Stimulated activated naive CD4-positive, alpha-beta T cell (primary cell): Measurements from ENCODE around the gene POMT2.

Source experiments
- DNase-seq, 6 experiments: peaks; one replicate each; lab custom pipeline; 2025; lab: John Stamatoyannopoulos, UW

The POMT2 gene

DNA sequence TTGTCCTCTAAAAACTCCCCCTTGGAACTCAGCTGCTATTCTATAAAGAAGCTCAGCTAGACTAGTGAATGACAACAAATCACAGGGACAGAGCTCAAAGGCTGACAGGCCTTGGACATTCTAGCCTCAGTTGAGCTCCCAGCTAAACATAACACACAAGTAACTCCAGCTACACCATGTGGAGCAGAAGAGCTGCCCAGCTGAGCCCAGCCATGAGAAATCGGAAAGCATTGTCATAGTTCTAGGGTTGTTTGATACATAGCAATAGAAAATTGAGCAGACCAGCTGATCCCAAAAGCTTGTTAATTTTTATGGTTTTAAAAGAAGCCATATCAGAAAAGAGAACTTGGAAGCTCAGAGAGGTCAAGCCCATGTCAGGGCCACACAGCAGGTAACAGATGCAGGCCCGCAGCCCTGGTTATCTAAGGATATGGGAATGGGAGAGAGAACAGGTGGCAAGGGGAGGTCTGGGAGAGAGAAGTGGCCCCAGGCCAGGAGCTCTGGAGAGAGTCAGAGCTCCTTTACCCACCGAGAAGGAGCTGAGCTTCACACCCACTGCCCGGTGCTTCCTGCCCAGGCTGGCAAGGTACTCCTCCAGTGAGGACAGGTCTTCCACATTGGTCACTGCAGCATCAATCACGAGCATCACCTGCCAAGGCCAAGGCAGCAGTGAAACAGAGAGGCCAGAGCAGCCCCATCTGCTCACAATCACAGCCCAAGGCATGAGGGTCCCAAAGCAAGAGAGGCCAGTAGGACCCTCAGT, 52.6 kb downstream of the POMT2 start:
- no peak for DNase-seq

DNA sequence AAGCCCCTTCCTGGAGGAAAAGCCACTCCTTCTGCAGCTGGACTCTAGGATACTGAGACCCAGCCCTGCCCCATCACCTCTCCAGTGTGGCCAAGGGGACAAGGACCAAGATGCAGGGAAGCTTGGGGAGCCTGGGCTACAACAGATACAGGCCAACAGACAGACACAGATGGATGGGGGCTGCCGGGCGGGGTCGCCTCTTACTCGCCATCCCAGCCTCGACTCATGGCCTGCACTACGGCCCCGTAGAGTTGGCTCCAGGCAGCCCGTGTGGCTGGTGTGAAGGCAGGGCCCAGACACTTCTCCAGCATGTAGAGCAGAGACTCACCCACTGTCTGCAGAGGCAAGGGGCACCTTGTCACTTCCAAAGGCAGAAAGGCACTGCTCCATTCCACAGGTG, 54.3 kb downstream of the POMT2 start:
- DNase-seq = no peak

DNA sequence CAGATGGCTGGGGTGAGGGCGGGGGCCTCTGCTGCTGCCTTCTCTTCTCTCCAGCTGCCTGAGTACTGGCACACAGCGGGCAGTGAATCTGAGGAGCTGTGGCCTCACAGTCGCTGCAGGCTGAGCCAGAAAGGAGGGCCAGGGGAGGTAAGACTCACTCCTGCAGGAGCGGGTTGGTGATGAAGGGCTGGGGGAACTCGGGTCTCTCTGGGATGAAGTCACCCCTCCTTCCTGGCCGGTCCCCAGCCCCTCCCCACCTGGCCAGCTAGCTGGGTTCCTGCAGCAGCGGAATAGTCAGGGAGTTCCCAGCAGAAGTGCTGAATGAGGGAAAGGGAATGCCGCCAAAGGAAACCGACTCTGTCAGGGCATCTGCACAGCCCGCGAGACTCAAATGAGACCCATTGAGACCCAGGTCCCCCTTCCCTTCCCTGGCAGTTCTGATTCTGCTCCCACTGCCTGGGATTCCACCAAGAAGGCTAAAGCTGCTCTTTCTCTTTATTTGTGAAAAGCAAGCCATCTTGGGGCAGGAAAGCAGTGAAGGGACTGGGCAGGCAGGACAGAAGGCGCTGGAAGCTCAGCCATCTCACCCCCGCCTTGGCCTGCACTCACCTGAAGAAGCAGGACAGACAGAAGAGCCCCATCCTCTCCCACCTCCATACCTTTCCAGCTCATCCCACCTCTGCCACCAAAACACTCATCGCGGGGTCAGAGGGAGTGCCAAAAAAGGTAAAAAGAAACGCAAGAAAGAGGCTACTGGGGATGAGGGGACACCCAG, 54.9 kb downstream of the POMT2 start:
- DNase-seq = no peak

DNA sequence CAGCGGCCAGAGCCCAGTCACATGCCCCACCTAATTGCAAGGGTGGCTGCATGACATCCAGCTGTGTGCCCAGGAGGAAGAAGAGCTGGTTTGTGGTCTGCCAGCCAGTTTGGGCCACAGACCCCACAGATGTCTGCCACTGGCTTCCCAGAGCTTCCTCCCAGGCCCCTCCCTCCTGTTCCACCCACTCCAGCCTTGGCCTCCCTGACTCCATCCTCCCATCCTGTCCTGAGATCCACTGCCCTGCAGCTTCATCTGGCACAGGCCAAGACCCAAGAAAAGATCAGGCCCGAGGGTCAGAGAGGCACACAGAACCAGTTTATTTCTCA, 55.5 kb downstream of the POMT2 start:
- no peak for DNase-seq

DNA sequence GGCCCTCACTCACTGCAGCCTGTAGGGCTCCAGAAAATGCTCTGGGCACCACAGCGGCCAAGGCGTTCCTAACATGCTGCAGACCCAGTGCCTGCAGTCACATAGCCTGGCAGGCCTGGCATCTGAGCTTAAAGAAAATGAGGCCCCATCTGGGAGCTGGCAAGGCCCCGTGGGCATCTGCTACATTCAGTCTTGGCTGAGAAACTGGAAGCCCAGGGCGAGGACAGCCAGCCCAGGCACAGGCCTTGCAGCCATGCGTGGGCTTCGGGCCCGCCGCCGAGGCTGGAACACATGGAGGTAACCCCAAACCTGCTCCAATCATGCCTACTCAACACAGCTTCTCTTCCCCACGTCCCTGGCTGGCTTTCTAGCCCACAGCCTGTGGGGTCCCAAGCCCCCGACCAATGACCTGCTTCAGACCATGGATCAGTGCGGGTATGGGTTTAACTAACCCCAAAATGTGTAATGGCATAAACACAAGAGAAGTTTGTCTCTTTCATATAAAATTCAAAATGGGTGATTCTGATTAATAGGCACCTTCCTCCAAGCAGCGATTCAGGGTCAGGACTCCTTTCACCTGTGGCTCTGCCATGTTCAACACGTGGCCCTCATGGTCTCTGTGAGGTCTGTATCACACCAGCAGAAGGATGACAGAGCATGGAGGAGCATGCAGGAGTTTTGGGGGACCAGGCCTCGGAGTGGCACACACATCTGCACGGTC, 56.1 kb downstream of the POMT2 start:
- no peak for DNase-seq

DNA sequence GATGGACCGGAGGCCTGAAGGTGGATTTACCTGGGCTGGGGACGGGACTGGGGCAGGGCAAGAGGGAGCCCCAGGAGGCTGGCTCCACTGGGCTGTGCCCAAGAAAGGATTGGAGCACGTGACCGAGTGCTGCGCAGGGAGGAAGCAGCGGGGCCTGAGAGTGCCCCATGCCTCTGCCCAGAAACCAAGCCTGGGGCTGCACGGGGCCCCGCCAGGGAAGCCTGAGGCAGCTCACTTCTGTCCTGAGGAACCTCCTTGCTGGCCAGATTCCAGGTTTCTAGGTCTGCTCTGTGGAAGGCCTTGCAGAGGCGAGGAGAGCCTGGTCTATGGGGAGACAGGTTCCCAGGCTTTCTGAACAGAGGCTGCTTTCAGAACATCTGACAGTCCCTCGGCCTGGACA, 60.1 kb downstream of the POMT2 start:
- DNase-seq = no peak

DNA sequence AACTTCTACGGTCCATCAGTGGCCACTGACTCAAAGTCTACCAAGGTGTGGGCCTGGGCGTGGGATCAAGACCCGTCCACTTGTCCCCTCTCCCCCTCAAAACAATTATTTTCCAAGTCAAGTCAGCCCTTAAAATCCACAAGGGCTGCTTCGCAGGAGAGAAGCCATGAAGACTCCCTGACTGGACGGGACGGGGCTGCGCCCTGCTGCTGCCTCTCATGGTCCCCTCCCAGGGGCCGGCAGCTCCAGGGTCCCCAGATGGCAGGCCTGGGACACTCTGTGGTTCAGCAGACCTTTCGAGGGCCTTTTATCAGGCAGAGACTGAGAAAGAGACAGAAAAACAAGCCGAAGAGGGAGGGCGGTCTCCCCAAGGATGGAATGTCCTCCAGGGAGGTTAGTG, 60.5 kb downstream of the POMT2 start:
- no peak for DNase-seq

DNA sequence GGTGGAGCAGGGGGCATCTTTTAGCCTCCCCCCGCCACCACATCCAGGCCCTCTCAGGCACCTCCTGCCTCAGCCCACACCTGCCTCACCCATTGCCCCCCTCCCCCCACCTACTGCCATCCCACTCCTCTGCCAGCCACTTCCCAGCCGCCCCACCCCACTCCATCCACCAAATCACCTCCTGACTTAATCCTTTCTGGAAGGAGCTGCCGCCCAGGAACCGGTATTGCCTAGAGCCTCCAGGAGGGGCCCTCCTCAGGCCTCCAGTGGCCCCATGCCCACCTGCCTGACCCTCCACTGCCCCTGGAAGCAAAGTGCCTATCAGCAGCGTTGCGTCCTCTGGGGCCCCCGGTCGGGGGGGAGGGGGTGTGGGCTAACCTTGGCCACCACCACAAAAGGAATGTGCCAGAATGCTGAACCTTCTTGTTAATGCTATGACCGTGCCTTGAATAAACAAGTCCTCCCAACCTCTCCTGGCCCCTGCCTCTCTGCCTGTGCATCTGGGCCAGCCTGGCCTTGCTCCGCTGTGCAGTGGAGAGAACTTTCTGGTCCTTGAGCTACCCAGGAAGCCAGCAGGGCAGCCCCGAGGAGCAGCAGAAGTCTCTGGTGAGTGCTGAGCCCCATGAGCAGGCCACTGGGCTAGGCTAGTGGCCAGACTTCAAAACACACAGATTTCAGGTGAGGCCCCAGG, 61.5 kb downstream of the POMT2 start:
- DNase-seq = no peak

DNA sequence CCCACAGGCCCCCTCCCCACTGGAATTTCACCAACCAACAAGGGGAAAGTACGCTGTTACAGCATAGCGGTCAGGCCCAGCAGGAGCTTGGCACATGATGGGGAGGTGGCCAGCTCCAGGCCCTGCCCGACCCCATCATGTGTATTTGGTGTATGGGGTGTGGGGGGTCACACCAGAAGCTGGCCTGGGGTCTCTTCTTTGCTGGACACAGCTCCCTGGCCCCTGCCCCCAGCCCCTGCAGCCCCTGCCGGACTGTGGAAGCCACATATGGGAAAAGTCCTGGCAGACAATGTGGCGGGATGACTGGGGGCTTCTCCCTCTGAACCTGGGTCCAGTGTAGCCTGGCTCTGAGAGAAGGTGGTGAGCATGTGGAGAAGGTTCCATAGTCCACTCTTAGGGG, 62.1 kb downstream of the POMT2 start:
- no peak for DNase-seq

DNA sequence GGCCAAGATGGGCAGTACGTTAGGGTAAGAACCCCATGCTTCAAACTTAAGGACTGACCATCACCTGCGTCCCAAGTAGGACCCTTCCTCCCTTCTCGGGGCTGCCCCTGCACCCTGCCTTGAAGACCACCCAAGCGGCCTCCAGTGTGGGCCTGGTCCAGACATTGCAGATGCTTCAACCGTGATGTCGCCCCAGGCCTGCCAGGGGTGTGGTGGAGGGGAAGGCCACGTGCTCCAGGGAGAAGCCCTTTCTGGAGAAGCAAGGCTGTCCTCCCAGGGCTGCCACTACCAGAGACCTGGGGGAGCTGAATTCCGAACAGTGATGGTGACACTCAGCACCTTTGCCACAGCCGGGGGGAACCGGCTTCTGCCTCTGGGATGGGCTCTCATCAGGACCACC, 63.0 kb downstream of the POMT2 start:
- DNase-seq = no peak

DNA sequence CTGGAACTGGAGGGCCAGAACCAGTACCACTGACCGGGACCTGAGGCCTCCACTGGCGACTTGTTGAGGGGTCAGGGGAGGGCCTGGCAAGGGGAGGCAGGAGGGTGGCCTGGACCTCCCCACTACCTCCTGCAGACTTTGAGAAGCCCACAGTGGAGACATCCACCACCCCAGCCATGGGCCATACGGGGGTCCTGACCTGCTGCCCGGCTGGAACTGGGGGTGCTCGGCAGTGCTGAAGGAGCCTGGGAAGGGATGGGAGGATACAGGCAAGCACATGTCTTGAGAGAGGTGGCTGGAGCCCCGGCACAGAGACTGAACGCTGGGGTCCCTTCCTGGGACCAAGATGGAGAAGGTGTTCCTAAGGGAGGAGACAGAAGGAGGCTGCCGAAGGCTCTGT, 64.0 kb downstream of the POMT2 start:
- no peak for DNase-seq

DNA sequence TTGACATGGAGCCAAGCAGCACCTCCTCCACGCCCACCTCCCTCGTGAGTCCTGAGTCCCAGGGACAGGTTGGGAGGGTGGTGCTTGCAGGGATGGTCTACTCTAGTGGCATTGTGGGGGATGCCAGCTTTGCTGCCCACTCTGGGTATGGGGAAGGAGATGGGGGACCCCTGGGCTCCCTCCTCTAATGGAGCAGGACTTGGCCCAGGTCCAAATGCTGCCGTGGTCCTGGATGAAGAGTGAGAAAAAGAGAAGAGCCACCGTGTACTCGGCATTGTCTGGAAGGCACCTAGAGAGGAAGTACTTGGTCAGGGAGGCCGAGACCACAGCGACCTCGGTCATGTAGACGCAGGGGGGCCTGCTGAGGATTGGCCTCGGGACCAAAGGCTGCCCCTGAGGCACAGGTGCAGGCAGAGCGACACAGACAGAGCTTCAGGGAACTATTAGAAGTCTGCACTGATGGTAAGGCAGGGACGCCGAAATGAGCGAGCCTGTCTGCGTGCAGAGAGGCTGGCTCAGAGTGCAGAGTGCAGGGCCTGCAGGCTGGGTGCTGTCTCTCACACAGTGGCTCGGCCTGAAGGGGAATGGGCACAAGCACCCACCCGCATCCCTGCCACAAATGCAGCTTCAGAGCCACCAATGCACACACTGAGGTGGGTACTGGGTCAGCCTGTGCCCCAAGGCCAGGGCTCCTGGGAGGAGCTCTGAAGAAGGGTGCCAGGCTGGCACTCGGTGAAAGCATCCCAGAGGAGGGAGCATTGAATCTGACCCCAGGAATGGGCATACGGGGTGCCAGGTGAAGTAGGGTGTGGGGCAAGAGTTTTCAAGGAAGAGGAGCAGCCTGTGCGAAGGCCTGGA, 67.1 kb downstream of the POMT2 start:
- no peak for DNase-seq

DNA sequence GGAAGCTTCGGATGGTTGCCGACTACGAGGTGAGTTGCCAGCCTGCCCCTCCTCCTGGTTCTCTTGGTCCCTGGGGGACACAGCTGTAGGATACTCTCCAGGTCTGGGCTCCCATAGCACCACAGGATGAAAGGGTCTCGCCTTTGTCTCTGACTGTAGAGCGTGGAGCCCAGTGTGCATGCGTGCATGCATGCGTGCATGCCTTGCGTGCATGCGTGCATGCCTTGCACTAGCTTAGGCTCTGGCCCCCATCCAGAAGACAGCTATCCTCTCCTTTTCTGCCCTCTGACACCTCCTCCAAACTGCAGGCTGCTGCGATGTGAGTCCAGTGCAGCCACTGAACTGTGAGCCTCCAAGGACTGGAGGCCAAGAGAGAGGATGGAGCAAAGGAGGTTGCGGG, 68.8 kb downstream of the POMT2 start:
- no peak for DNase-seq

DNA sequence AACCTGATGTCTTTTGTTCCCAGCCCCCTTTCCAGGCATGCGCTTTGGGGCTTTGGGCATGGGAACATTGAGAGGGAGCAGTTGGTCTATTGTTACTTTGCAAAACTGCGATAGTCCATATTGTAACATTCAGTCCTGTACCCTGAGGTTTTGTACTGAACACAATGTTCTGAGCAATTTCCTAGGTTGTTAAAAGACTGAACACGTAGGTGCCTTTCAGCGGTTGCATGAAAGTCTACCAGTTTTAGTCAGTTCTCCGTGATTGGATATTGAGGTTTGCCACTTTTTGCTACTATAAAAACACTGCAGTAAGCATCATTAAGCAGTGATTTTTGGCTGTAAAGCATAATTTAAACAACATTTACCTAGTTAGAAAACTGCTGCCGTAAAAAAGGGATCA, 69.8 kb downstream of the POMT2 start:
- DNase-seq = no peak

DNA sequence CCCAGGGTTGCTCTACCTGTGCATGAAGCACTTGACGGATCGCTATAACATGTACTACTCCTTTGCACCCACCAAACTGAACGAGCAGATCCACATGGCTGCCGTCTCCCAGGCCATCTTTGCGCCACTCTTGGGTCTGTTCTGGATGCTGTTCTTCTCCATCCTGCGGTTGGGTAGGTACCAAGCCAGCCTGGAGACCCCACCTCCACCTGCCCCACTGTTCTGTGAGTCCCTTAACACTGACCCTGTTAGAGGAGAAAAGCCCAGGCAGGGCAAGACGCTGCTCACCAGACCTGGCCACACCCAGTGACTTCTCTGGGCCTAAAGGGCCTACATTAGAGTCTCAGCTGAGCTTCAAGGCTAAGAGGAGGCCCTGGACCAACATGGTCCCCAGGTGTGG, 71.4 kb downstream of the POMT2 start:
- DNase-seq = no peak

DNA sequence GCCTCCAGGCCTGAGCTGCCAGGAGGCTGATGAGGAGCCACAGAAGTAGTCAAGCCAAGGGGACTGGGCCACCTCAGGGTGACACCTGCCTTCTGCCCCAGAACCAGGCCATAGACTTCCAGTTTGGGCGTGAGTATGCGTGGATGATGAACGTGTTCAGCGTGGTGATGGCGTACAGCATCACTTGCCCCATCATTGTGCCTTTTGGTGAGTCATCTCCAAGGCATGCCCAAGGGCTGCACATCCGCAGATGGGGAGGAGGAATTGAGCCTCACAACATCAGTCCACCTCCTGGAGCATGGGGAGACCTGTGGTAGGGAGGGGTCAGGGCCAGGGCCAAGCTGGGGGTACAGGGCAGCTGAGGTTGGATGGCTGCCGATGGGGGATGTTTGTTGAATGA, 72.0 kb downstream of the POMT2 start:
- DNase-seq = no peak

DNA sequence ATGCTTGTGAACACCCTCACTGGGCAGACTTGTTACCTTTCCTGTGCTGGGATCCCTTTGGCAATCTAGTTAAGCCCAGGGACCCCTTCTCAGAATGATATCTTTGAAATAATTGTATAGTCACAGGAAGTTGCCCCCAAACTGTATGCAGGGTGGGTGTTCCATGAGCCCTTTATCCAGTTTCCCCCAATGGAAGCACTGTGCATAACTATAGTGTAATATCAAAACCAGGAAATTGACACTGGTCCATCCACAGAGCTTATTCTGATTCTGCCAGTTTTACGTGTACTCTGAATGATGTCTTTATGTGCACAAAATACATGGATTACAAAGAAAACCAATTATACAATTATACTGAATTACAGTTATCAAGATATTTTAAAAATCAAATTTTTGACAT, 73.9 kb downstream of the POMT2 start:
- no peak for DNase-seq

DNA sequence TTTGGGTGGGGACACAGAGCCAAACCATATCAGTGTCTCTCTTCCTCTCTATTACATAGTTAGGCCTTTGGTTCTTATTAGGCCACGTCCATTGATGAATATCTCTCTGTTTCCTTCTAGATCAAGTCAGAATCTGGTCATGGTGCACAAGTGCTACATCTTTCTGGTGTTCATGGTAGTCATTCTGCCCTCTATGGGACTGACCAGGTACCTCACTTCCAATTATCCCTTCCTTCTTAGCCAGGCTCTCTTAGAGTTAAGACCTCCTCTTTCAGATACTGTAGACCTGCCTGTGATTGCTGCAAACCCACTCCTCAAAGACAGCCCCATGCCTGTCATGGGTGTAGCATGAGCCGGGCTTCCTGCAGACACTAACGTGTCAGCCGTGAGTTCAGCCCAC, 74.9 kb downstream of the POMT2 start:
- DNase-seq = no peak

DNA sequence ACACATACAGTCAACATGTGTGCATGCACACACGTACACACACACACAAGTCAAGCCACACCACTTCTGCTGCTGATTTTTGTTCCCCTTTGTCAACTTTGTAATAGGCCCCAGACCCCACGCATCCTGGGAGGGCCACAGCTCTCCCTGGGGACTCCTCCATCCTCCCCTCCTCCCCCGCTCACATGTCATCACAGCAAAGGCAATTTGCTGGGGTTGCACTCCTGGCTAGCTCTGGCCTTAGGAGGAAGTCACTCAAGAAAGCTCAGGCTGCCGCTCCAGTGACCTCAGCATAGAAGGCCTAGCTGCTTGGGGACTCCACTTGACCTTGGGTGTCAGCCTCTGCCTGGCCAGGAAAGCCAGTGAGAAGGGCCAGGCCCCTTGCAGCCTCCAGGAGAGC, 76.8 kb downstream of the POMT2 start:
- DNase-seq = no peak

DNA sequence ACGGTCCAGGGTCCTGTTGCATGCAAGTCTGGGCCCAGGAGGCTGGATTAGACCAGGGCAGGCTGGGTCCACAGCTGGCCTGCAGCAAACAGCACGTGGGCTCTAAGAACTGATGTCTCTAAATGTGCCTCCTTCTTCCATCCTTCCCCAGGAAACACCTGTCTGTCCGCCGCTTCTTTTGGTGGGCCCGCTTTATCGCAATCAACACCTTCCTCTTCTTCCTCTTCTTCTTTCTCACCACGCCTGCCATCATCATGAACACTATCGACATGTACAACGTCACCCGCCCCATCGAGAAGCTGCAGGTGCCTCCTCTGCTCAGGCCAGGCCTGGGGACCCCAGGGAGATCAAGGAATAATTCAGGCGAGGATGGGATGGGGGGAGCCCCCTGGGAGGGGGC, 77.9 kb downstream of the POMT2 start:
- no peak for DNase-seq

DNA sequence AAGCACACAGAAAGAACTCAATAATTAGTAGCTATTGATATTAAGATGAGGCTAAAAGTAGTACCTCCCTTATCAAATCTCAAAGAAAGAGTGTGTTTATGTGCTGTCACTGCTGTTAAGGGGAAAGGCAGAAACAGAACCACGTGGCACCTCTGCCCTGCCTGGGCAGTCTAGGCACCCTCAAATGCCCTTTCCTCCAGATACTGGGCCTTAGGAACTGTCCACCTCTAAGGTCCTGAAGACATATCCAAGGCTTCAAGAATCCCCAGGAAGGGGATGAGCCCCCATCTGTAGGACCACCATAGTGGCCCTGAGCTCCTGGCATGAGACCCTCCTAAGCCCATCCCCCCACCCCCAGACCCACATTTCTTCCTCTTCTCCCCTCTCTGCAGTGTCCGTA, 78.7 kb downstream of the POMT2 start:
- DNase-seq = no peak
